NT2/D1 (cell line): ENCODE data around the gene TLE1.

Experiments
- YY1 ChIP-seq: IDR thresholded peaks from 2 replicates; pipeline ENCODE4 v1.6.1; 2011; ENCODE audit not compliant: insufficient read length, insufficient read depth
- ZNF274 ChIP-seq: IDR thresholded peaks from 2 replicates; pipeline ENCODE4 v1.6.1; 2011; ENCODE audit warnings: mild to moderate bottlenecking, low read depth, low read length

- TF ChIP-seq ZNF274 (no peak), YY1 (no peak)
These were observed 105.2 kb downstream of the TLE1 start for GRCh38 chr9:81584099-81584498.
